SK-N-SH (cell line): Measurements from ENCODE around the gene SLC8A1. TPM values are rescaled to one million over a fixed set of nuclear protein-coding genes. Genes with fewer than 3 reads are reported as not detected.

Experiments used
- CTCF ChIA-PET: fragments of 300-600, 350-600 bp; formaldehyde crosslinking; extraction: SDS; loops from one replicate; lab custom pipeline; 2021; lab: Yijun Ruan, JAX
- POLR2A ChIA-PET: fragments of 350-600 bp; sonication (Branson Sonifier 250); formaldehyde crosslinking; extraction: SDS; loops from one replicate; lab custom pipeline; 2020; ENCODE audit warnings: antibody characterized with exemption, inconsistent platforms; lab: Yijun Ruan, JAX
- DNase-seq: peaks from one replicate; pipeline ENCODE4 v3.0.0; 2012
- H2AFZ ChIP-seq: fragments of 200-600 bp; sonication (generic); 2 replicates; pipeline ENCODE4 v1.8.1; 2016; ENCODE audit warnings: antibody characterized with exemption, mild to moderate bottlenecking, low read depth
- H3F3A ChIP-seq: fragments of 200-600 bp; sonication (generic); replicated peaks from 2 replicates; pipeline ENCODE3; 2016; ENCODE audit warnings: antibody characterized with exemption, mild to moderate bottlenecking; ENCODE audit not compliant: insufficient read depth
- H3K27ac ChIP-seq, 2 experiments: fragments of 200-500 bp in 1 of 2; fragments of 200-600 bp in 1 of 2; sonication (Bioruptor generic) in 1 of 2; sonication (generic), shearing (Covaris generic) in 1 of 2; 2 replicates each; pipeline versions ENCODE4 v1.5.1 to v1.6.1; 2014 to 2016; ENCODE audit warnings: low read depth in 2 of 2, inconsistent platforms in 1 of 2, low read length in 1 of 2, mild to moderate bottlenecking in 1 of 2, mixed read lengths in 1 of 2
- H3K27me3 ChIP-seq: fragments of 200-600 bp; sonication (generic), shearing (Covaris generic); 2 replicates; pipeline ENCODE4 v1.6.1; 2016; ENCODE audit warnings: mixed run types; ENCODE audit not compliant: insufficient read depth
- H3K36me3 ChIP-seq, 2 experiments: fragments of 200-500 bp in 1 of 2; fragments of 200-600 bp in 1 of 2; sonication (Bioruptor generic) in 1 of 2; sonication (generic) in 1 of 2; replicated peaks in 1 of 2; 2 replicates each; pipeline versions ENCODE3 to v1.5.1; 2014 to 2016; ENCODE audit warnings: low read length in 1 of 2, mild to moderate bottlenecking in 1 of 2; ENCODE audit not compliant: insufficient read depth in 2 of 2, control insufficient read depth in 1 of 2
- H3K4me1 ChIP-seq, 2 experiments: fragments of 200-500 bp in 1 of 2; fragments of 200-600 bp in 1 of 2; sonication (Bioruptor generic) in 1 of 2; sonication (generic), shearing (Covaris generic) in 1 of 2; 2 replicates each; pipeline versions ENCODE4 v1.5.1 to v1.6.1; 2014 to 2016; ENCODE audit warnings: low read depth in 1 of 2, low read length in 1 of 2, mixed run types in 1 of 2; ENCODE audit not compliant: insufficient read depth in 2 of 2, control insufficient read depth in 1 of 2
- H3K4me2 ChIP-seq: fragments of 200-600 bp; sonication (generic), shearing (Covaris generic); 2 replicates; pipeline ENCODE4 v1.6.1; 2017; ENCODE audit warnings: mixed run types
- H3K4me3 ChIP-seq, 2 experiments: fragments of 200-500 bp in 1 of 2; fragments of 200-600 bp in 1 of 2; sonication (Bioruptor generic) in 1 of 2; sonication (generic), shearing (Covaris generic) in 1 of 2; 2 replicates each; pipeline versions ENCODE4 v1.5.1 to v1.8.1; 2014 to 2016; ENCODE audit warnings: low read depth in 2 of 2, inconsistent platforms in 1 of 2, low read length in 1 of 2, mild to moderate bottlenecking in 1 of 2, mixed read lengths in 1 of 2, moderate library complexity in 1 of 2
- H3K79me2 ChIP-seq: fragments of 200-600 bp; sonication (generic); 2 replicates; pipeline ENCODE4 v1.8.1; 2017; ENCODE audit warnings: mild to moderate bottlenecking; ENCODE audit not compliant: insufficient read depth
- H3K9ac ChIP-seq: fragments of 200-600 bp; sonication (generic); 2 replicates; pipeline ENCODE4 v1.6.1; 2017; ENCODE audit warnings: mixed run types
- H3K9me2 ChIP-seq: fragments of 200-600 bp; sonication (generic); 2 replicates; pipeline ENCODE4 v1.6.1; 2017; ENCODE audit warnings: mixed run types
- H3K9me3 ChIP-seq: fragments of 200-600 bp; sonication (generic); 2 replicates; pipeline ENCODE4 v1.6.1; 2017; ENCODE audit warnings: mixed run types, mild to moderate bottlenecking, moderate library complexity
- H4K20me1 ChIP-seq: fragments of 200-600 bp; sonication (generic); 2 replicates; pipeline ENCODE4 v1.6.1; 2017; ENCODE audit warnings: mild to moderate bottlenecking, mixed run types; ENCODE audit not compliant: insufficient read depth
- FOSL2 ChIP-seq: IDR thresholded peaks from 2 replicates; pipeline ENCODE4 v1.4.0; 2012; ENCODE audit warnings: low read depth, mild to moderate bottlenecking, moderate library complexity, borderline replicate concordance
- GATA2 ChIP-seq: sonication (generic); formaldehyde crosslinking; IDR thresholded peaks from 2 replicates; pipeline ENCODE4 v1.5.0; 2020; ENCODE audit warnings: mild to moderate bottlenecking, missing genetic modification reagents
- IRF3 ChIP-seq: fragments of 150-350 bp; IDR thresholded peaks from 2 replicates; pipeline ENCODE4 v1.6.1; 2016; ENCODE audit warnings: mild to moderate bottlenecking, low read depth, low read length
- JUND ChIP-seq: IDR thresholded peaks from 2 replicates; pipeline ENCODE4 v1.4.0; 2012
- NRF1 ChIP-seq: IDR thresholded peaks from 2 replicates; pipeline ENCODE4 v1.6.1; 2012; ENCODE audit warnings: low read depth, mild to moderate bottlenecking, low read length
- SMC3 ChIP-seq: IDR thresholded peaks from 2 replicates; pipeline ENCODE4 v1.6.1; 2012; ENCODE audit warnings: low read depth, low read length, improper control_type of control experiment
- USF1 ChIP-seq: IDR thresholded peaks from 2 replicates; pipeline ENCODE4 v1.4.0; 2012; ENCODE audit warnings: low read depth, borderline replicate concordance
- YY1 ChIP-seq: IDR thresholded peaks from 2 replicates; pipeline ENCODE4 v1.4.0; 2012; ENCODE audit warnings: low read depth, mild to moderate bottlenecking
- WGBS: methylation state at CpG from one replicate; pipeline ENCODE4 v1.1.6; 2017; ENCODE audit warnings: low lambda C conversion rate; 5-methylcytosine and 5-hydroxymethylcytosine counted together
- polyA plus RNA-seq, 3 experiments: library from polyadenylated mRNA; depleted of rRNA; stranded (reverse); fragments of >200 nt; gene quantifications; 2 replicates each; pipeline ENCODE4 v1.2.3, GENCODE V29; 2012
- TF ChIP-seq, protein P1 (sequence below): fragments of 200-600 bp; sonication (generic); IDR thresholded peaks from 2 replicates; pipeline ENCODE4 v1.6.1; 2017; ENCODE audit warnings: antibody characterized with exemption, mild to moderate bottlenecking, moderate library complexity
- TF ChIP-seq, protein P2 (sequence below): IDR thresholded peaks from 2 replicates; pipeline ENCODE4 v1.4.0; 2012; ENCODE audit warnings: low read depth
- TF ChIP-seq, protein P3 (sequence below): IDR thresholded peaks from 2 replicates; pipeline ENCODE4 v1.4.0; 2012; ENCODE audit warnings: low read depth, borderline replicate concordance
- TF ChIP-seq, protein P4 (sequence below): IDR thresholded peaks from 2 replicates; pipeline ENCODE4; 2012

SLC8A1 gene
- polyA plus RNA-seq, 1 of the 3 experiments (the other 2 are of a cell fraction), result 3.2 TPM

GRCh38 chr2:40268566-40268965, 183.3 kb downstream of the SLC8A1 start:
- DNase-seq, result no peak
- Histone ChIP-seq H3K79me2 (no peaks in the 10 kb centered on the region), H3K4me1 (no peaks in the 10 kb centered on the region; a peak in 1 of 4 replicates), H3K9ac (no peak overlapping the region), H3K4me2 (no peak overlapping the region), H3K27ac (no peak overlapping the region), H3K27me3 (no peaks in the 10 kb centered on the region), H2AFZ (no peak overlapping the region), H3K4me3 (no peak overlapping the region), H3K9me2 (no peaks in the 10 kb centered on the region), H3F3A (no peaks in the 10 kb centered on the region), H4K20me1 (no peaks in the 10 kb centered on the region), H3K9me3 (no peaks in the 10 kb centered on the region), H3K36me3 (no peaks in the 10 kb centered on the region)
- TF ChIP-seq YY1 (no peak), USF1 (no peak), IRF3 (no peak), SMC3 (no peak), JUND (no peak), GATA2 (CRISPR knock-in tag) (no peak), FOSL2 (no peak), NRF1 (no peak)
- TF ChIP-seq, protein P1, sequence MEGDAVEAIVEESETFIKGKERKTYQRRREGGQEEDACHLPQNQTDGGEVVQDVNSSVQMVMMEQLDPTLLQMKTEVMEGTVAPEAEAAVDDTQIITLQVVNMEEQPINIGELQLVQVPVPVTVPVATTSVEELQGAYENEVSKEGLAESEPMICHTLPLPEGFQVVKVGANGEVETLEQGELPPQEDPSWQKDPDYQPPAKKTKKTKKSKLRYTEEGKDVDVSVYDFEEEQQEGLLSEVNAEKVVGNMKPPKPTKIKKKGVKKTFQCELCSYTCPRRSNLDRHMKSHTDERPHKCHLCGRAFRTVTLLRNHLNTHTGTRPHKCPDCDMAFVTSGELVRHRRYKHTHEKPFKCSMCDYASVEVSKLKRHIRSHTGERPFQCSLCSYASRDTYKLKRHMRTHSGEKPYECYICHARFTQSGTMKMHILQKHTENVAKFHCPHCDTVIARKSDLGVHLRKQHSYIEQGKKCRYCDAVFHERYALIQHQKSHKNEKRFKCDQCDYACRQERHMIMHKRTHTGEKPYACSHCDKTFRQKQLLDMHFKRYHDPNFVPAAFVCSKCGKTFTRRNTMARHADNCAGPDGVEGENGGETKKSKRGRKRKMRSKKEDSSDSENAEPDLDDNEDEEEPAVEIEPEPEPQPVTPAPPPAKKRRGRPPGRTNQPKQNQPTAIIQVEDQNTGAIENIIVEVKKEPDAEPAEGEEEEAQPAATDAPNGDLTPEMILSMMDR, result no peak
- TF ChIP-seq, protein P2, sequence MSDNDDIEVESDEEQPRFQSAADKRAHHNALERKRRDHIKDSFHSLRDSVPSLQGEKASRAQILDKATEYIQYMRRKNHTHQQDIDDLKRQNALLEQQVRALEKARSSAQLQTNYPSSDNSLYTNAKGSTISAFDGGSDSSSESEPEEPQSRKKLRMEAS, result no peak
- TF ChIP-seq, protein P3, sequence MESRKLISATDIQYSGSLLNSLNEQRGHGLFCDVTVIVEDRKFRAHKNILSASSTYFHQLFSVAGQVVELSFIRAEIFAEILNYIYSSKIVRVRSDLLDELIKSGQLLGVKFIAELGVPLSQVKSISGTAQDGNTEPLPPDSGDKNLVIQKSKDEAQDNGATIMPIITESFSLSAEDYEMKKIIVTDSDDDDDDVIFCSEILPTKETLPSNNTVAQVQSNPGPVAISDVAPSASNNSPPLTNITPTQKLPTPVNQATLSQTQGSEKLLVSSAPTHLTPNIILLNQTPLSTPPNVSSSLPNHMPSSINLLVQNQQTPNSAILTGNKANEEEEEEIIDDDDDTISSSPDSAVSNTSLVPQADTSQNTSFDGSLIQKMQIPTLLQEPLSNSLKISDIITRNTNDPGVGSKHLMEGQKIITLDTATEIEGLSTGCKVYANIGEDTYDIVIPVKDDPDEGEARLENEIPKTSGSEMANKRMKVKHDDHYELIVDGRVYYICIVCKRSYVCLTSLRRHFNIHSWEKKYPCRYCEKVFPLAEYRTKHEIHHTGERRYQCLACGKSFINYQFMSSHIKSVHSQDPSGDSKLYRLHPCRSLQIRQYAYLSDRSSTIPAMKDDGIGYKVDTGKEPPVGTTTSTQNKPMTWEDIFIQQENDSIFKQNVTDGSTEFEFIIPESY, result no peak
- TF ChIP-seq, protein P4, sequence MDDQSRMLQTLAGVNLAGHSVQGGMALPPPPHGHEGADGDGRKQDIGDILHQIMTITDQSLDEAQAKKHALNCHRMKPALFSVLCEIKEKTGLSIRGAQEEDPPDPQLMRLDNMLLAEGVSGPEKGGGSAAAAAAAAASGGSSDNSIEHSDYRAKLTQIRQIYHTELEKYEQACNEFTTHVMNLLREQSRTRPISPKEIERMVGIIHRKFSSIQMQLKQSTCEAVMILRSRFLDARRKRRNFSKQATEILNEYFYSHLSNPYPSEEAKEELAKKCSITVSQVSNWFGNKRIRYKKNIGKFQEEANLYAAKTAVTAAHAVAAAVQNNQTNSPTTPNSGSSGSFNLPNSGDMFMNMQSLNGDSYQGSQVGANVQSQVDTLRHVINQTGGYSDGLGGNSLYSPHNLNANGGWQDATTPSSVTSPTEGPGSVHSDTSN, result no peak
- 76% methylated on average over 2 of the region's 2 CpGs for WGBS
- CTCF ChIA-PET, result no interaction called here
- POLR2A ChIA-PET, result no interaction called here
